Activated CD4-positive, alpha-beta T cell treated with anti-CD3 and anti-CD28 coated beads, Interleukin-2, amount 50 U/mL, for 24 hours (primary cell): ENCODE data around the gene BANK1.
"Not testable (repeated sequence)": the region's sequence is repeated elsewhere in the genome, so short reads cannot be mapped to it uniquely, and the experiment has no call there.

Experiments
- DNase-seq, 2 donors: peaks; one replicate each; pipeline ENCODE4 v3.0.0-alpha.2; 2020; ENCODE audit warnings: low read depth in 1 of 2, low spot score in 1 of 2

The BANK1 gene

DNA sequence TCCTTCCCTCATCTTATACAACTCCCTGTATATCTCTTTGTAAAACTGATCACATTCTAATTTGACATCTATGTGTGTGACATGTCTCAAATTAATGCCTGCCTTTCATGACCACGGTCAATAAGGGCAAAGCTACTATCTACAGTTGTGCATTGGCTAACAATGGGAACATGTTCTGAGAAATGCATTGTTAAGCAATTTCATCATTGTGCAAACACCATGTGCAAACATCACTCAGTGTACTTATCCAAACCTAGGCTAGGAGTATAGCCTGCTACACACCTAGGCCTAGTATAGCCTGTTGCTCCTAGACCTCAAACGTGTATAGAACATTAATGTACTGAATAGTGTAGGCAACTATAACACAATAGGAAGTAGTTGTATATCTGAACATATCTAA, 95.0 kb downstream of the BANK1 start:
- DNase-seq, result no peak

DNA sequence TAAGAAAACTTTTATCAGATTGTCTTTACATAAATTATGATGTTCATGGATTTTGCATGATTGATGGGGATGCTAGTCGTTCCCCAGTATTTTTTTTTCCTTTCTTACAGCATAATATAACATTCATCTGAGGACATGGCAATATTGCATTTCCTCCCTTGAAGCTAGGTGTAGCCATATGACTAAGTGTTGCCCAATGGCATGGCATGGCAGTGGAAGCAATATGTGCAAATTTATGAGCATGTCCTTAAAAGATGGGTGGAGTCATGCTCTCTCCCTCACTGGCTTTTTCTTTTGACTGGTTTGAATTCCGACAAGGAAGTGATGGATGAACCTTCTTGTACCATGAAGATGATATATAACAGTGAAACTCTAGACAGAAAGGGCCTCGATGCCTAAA, 96.3 kb downstream of the BANK1 start:
- DNase-seq, result no peak

DNA sequence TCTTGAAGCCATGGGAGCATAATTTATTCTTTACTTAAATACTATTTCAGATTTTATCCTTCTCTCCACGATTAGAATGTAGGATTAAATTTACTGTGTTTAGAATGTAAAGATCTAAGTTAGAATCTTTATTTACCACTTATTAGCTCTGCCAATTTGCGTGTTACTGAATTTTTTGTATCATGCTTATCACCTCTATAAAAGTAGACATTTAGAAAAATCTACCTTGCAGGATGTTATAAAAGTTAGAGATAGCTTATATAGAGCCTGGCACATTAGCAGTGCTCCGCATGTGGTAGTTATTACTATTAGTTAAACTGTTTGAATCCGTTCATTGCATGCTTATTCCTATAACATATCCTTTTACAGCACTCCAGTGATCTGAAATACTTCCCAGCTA, 97.9 kb downstream of the BANK1 start:
- DNase-seq, result no peak

DNA sequence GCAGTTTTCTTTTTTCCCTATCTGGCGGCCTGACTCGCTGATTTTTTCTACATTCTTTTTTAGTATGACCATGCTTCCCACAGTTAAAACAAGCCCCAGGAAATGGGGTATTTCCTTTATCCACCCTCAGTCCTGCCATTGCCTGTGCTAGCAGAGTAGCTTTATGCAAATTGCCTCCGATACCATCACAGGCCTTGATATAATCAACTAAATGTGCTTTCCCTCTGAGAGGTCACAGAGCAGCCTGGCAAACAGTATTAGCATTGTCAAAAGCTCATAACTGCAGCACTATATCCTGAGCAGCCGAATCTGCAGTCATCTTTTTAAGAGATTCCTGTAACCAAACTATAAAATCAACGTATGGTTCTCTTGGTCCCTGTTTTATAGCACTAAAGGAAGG, 115.0 kb downstream of the BANK1 start:
- DNase-seq, result not testable (repeated sequence)

DNA sequence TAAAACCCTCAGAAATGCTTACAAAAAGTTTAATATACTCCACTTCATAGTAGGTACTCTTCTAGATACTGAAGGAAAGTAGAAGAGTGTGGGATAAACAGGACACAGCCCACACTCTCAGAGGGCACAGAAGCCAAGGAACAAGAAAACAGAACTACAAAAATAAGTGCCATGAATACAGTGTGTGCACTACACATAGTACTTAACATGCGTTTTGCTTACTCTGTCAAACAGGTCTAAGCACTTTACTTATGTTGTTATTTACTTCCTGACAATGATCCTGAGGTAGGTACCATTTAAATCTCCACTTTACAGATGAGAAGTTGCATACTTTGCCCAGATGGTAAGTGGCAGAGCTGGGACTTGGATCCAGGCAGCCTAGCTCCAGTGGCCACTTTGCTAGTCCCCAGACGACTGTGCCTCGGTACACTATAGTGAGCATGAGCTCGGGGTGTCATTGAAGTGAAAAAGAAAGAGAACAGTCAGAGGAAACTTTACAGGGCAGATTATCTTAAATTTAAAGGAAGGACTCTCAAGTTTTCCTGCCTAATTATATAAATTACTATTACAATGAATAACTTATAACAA, 120.3 kb downstream of the BANK1 start:
- no peak for DNase-seq

DNA sequence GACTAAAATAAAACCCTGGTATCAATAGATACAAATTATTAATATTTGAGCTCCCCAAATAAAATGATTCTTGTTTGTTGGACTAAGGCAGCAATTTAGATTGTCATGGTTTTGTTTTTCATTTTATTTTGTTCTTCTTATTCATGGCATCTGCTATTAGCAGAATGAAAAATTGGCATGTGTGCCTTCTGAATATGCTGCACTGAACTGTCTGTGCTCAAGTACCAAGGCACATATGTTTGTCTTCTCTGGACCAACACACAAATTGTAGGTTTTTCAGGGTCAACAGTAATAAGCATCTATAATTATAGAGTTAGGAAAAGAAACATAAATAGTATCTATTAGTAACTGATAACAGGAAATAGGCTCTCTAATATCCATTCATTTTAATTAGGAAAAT, 121.1 kb downstream of the BANK1 start:
- no peak for DNase-seq

DNA sequence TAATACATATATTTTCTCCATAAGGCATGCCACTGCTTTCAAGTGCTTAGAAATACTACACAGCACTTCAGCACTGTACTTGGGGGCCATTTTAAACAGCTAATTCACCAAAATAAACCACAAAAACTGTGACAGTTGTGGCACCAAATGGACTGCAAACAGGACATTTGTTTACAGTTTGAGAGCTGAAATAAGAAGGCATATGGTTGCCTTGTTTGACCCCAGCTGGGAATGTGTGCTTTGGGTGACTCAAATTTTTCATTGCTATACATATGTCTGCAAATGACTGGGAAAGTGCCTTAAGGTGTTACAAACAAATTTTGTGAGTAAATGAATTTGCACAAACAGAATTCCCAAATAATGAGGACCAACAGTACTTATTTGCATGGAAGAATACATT, 124.2 kb downstream of the BANK1 start:
- DNase-seq, result no peak

DNA sequence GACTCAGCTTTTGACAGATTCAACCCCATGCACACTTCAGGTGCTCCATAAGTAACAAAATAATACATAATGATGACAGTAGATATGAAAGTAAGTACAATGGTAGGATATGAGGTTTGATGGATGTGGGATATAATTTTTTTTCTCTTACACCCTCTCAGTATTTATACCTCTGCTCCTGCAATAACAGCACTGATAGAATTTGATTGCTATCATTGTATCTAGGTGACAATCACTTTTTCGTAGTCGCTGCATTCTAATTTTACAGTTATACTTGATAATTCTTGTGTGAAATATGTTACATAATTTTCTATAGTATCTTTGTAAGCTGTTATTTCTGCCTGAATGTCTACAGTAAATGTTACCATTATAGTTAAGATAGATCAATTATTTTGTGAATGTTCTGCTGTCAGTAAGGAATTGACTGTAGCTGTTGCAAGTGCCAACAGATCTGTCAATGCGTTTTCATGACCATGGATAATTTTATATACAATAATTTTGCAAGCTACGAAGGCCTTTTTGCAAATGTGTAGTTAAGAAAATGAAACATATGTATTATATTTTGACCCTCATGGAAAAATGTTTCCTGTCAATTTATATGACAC, 128.9 kb downstream of the BANK1 start:
- DNase-seq, result no peak

DNA sequence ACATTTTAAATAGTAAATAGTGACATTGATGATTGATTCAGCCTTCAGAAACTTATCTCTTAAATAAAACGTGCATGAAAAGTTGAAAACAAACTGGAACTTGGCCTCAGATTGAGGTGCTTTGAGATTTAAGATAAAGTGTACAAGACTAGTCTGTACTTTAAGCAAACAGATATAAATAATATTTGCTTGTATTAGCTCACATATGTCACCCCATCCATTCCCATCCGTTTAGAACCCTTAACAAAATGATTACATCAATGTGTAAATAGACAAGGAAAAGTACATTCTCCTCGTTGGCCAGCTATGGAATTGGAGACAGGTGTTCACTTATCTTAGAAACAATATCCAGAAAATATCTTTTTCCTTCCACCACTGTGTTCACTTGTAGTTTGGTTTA, 130.8 kb downstream of the BANK1 start:
- no peak for DNase-seq

DNA sequence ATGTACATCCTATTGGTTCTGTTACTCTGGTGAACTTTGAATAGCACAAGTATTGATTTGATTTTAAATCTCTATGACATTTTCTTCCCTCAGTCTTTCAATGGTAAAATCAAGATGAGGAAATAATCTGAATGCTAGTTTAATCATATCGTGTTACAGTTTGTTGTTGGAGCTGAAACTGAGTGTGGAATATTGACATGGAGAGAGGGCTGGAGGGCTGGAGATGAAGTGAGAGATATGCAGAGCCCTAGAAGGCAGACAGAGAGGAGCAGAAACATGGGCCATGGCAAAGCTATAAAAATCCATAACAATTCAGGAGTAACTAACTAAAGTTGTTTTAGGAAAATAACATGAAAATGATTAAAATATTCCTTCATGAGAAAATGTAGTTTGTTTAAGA, 141.1 kb downstream of the BANK1 start:
- DNase-seq, result no peak

DNA sequence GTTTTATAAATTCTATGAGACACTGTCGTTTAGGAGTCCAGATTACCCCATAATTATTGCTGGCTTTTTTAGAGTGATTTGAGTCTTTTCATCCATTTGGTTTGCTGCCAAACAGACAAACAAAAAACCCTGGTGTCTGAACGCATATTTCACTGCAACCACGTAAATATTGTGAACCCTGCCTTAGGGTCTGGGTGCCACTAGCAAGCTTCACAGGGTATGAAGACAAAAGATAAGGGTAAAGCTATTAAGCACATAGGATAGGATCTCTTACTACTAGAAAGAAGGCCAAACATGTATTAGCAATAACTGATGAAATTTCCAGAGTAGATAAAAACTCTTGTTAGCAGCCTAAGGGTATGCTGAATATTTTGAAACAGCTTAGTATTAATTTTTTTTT, 143.3 kb downstream of the BANK1 start:
- no peak for DNase-seq

DNA sequence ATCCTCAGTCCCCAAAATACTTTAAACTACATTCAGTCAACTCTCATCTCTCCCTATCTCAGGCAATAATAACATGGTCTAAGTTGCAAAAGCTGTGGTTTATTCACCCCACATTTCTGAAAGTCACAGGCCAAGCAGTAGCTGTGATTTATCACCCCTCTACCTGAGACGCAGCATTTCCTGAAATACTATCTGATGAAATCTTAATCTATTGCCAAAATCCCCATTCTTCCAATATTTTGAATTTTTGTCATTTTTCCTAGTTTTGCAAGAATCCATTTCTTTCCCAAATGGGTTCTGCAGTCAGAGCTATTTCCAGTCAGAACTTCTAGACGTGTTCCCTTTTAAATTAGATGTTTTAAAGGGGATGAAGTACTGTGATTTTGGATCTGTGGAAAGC, 148.3 kb downstream of the BANK1 start:
- DNase-seq, result no peak

DNA sequence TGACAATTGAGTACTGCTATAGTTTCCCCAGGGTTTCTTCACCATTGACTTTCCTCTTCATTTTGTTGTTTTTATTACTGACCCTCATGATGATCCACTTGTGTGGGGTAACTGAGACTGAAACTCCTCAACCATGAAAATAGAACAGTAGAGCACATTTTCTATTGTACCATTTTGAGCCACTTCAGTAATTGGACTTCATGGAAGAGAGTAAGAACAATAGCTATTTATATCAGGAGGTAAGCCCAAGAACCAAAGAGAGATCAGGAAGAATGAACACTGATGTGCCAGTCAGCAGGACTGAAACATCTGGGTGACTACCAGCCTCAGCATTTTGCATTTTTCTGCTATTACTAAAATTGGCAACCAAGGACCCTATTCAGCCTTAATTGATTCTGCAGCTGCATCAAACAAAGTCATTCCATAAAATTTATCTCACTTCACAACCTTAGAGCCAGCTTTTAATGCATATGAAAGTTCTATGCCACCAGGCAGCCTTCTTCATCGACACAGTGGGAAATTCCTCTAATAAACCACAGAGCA, 151.4 kb downstream of the BANK1 start:
- DNase-seq, result no peak

DNA sequence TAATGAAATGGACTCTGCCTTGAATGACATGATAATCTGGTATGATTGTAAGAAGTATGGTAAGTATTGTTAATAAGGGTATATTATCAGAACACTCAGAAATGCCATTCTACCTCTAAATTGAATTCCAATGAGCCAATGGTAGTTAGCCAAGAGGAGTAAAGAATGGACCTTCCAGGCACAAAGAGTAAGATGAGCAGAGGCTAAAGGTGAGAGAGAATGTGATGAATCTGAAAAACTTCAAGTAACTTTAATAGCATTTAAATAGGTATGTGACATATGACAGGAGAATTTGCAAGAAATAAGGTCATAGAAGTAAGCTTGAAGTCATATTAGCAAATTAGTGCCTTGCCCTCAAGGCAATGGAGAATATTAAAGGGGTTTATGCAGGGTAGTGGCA, 152.4 kb downstream of the BANK1 start:
- no peak for DNase-seq

DNA sequence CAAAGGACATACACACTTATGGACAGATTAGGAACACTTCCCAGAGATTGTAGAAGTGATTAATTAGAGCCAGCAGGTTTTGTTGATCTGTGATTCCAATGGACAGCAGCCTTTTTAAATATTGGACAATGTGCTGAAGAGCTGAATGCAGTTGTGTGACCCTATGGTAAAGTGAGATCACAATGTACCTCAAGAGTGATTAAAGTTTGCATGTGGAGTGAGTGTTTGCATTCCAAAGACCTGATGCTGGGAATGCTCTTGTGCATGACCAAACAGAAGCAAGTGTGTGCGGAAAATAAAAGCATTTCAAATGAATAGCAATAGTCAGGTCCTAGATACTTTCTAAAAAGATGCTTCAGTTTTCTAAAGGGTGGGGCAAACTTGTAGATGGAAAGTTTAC, 154.1 kb downstream of the BANK1 start:
- no peak for DNase-seq

DNA sequence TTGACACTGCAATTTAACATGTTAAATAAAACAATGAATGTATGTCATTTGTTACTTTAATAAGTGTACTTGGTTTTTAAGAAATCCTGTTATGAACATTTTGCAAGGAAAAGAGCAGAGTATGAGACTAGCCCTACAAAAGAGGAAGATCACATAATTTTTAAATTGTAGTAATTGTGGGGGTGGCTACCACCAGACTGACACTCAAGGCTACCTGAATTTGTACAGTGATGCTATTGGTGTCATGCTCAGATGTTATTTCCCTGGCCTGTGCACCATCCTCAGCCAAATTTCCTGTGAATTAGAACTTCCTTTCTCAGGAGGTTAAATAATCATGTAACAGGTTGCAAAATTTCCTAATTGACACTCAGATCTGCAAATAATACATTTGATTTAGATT, 157.5 kb downstream of the BANK1 start:
- no peak for DNase-seq

DNA sequence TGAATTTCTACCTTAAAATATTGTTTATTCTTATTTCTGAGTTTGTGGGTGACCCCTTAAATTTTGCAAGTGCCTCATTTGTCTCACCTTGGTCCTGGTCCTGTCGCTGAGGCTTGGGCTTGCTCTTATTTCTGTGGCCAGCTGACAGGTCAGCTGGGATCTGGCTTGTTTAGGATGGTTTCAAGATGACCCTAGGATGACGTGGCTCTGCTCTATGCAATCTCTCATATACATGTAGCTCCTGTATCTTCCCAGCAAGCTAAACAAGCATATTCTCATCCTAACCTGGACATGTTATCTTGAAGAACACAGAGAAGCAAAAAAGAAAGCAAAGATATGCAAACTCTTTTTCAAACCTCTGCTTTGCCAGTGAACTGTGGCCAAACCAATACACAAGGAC, 158.4 kb downstream of the BANK1 start:
- DNase-seq, result no peak

DNA sequence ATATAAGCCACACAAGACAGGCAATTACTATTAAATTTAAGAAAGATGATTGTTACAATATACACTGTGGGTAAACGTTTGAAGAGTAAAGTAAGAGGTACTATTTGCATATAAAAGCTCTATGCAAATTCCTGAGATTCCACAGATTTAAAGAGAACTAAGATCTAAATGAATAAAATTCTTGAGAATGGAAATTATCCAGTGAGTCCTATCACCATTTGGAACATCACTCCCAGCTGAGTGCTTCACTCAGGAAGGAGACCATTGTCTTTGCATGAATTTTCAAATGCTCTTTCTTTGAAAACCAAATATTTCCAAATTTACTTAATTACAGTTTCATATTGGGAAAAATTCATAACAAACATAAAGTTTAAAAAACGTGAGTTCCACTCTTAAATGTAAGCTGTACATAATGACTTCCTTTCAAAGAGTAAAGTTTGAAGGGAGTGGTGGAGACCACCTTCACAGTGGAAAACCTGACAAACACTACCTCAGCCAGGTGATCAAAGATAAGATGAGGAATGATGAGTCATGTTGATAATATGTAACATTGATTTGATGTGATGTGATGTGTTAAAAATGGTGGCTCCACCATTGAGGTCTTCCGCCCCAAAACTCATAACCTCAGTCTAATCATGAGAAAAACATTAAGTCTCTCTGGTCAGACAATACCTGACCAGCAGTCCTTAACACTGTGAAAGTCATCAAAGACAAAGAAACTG, 159.9 kb downstream of the BANK1 start:
- DNase-seq, result no peak

DNA sequence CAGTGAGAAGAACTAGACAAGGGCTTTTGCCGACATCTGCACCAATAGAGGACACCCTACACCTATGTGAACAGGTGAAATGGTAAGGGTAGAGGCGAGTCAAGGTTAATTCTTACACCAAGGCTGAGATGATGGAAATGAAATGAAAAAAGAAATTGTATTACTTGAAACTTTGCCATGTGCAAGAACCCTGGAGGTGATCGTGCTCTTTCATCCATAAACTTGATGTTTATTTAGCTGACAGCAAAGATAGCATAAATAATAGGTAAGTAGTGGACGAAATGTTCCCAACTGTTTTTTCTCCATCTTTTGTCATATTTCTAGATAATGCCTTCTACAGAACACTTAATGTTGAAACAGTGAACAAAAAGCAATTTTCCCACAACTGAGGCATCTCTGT, 162.5 kb downstream of the BANK1 start:
- DNase-seq, result no peak

DNA sequence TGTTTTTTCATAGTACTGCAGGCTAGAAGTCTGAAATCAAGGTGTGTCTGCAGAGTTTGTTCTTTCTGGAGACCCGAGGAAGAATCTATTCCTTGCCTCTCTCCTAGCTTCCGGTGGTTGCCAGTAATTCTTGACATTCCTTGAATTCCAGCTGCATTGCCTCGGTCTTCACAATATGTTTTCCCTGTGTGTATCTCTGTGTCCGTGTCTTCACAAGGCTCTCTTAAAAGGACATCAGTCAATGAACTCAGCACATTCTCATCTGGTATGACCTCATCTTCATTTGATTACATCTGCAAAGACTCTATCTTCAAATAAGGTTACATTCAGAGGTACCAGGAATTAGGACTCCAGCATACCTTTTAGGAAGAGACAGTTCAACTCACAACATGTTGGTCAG, 163.4 kb downstream of the BANK1 start:
- DNase-seq, result no peak

DNA sequence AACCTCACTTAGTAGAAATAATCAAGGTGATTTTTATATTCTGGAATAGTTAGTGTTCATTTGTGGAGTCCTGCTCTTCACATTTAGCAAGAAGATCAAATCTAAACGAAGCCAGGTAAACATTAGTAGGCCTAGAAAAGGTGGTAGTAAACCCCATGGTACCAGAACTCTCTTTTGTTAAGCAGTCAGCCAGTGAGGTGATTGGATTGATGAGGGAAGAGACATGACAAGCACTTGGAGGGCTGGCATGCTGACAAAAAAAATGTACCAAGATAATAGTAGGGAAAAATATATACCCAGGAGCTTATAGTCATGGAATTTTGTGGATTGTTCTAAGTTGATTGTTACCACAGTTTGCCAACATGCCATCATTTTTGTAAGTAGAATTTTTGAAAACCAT, 163.8 kb downstream of the BANK1 start:
- no peak for DNase-seq

DNA sequence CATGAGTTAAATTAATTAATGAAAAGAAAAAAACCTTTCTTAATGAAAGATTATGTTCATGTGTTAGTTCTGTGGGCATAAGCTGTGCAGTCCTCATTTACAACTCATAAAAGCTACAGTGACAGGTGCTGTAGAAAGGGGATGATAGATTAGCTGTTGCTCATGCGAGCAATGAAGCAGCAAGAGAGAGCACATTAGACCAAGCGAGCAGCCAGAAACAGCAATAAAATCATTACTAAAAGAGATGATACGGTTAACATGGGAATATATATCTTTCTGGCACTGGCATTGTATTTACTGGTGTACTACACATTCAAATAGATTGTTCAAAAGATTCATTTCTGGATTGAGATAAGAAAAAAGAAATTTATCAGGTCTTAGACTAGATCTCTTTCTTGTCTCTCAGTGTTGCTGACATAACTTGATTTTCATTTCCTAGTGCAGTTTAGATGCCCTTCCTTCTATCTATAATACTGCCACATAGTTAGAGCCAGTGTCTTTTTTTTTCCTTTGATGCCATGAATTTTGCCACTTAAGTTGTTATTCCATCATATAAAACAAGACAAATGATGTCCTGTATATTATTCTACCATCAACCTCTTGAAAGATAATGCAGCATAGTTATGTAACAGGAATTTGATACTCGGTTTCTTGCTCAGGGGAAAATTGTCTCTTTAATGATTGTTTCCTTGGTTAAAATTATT, 164.6 kb downstream of the BANK1 start:
- DNase-seq, result no peak
